Lower lobe of right lung (tissue), 2 donors: ENCODE measurements around the gene SULT1A2. TPM values are rescaled to one million over a fixed set of nuclear protein-coding genes. Genes with fewer than 3 reads are reported as not detected.
A peak's percentile ranks its signal among the peaks of the same experiment; 100 is the strongest.
"Not testable (repeated sequence)": the region's sequence is repeated elsewhere in the genome, so short reads cannot be mapped to it uniquely, and the experiment has no call there.

ENCODE experiments used
- ATAC-seq, 2 donors: fragments of 200-7000 bp; cut with Tn5 transposase; one replicate each; pipeline ENCODE4 v1.9.1; 2020 to 2022; ENCODE audit warnings: mild to moderate bottlenecking in 2 of 2, moderate library complexity in 2 of 2
- DNase-seq: peaks from one replicate; pipeline ENCODE4 v3.0.0-alpha.2; 2020
- H3K27ac ChIP-seq: fragments of 200-600 bp; one replicate; pipeline ENCODE4 v1.8.0; 2022
- H3K27me3 ChIP-seq: fragments of 200-600 bp; one replicate; pipeline ENCODE4 v1.8.0; 2022; ENCODE audit warnings: low read depth
- H3K36me3 ChIP-seq: fragments of 200-600 bp; one replicate; pipeline ENCODE4 v1.8.0; 2022; ENCODE audit warnings: mild to moderate bottlenecking
- H3K4me1 ChIP-seq: fragments of 200-600 bp; one replicate; pipeline ENCODE4 v1.8.0; 2022
- H3K4me3 ChIP-seq: fragments of 200-600 bp; one replicate; pipeline ENCODE4 v1.8.0; 2022; ENCODE audit warnings: mild to moderate bottlenecking
- H3K9me3 ChIP-seq: fragments of 200-600 bp; one replicate; pipeline ENCODE4 v1.8.0; 2022
- CTCF ChIP-seq: fragments of 200-600 bp; IDR thresholded peaks from one replicate; pipeline ENCODE4 v1.8.0; 2022; ENCODE audit warnings: antibody characterized with exemption, mild to moderate bottlenecking
- intact Hi-C: fragments of 100-400 bp; cut with DNase I; formaldehyde crosslinking; loops from one replicate; pipeline ENCODE4 v1.11.0; 2022
- total RNA-seq: library from RNA; stranded (reverse); fragmentation: NEBNext Ultra II Directional; extraction: Animal tissue kit (Norgen Biotek cat#: 25700); gene quantifications from one replicate; pipeline ENCODE4 v1.2.1, GENCODE V29; 2021
- donor health status: DM: no; HTN: yes; CAD: no; lungs with severe emphysema.

Gene SULT1A2
- total RNA-seq, 1 donor from 2014 or later = 10.3 TPM

DNA sequence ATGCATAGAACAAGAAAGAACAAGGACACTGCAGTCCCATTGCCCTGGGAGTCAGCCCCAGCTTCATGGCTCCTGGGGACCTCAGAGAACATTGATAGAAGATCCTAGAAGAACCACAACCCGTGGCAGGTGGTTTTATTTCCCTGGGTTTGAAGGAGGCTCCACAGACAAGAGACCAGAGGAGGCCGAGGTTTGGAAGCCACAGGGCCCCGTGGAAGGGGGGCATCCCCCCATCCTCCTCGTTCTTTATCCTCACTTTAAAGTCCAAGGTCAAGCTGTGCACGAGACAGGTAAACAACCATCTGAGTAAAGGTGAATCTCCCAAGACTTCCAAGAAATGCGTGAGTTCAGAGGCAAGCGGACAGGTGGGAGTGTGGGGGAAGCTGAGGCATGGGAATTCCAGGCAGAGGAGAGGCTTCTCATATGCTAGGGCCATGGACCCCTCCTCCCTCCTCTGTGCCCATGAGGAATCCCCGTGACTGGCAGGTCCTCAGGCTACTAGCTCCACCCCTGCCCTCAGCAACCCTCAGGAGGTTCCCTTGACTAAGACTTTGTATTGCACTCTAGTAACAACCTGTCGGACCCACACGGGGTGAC is 13.8 kb upstream of the SULT1A2 start:
- ATAC-seq = no peak
- Histone ChIP-seq H3K4me3 (peak overlapping the region; percentile 53), H3K36me3 (no peaks in the 10 kb centered on the region), H3K9me3 (no peaks in the 10 kb centered on the region), H3K4me1 (peaks cover 31% of the 10 kb centered on the region), H3K27me3 (no peaks in the 10 kb centered on the region), H3K27ac (peak overlapping the region; percentile 78)
- intact Hi-C loops = no loop called here
- no peak for TF ChIP-seq CTCF
- DNase-seq = peak; percentile 31

GRCh38 chr16:28609631-28610594 is 13.1 kb upstream of the SULT1A2 start, which contains the start of gene SULT1A1:
SULT1A1 (minus strand) TSS chr16:28610044; CDS start chr16:28608855, 1,189 bp downstream.
- TF ChIP-seq CTCF = no peak
- DNase-seq = peak; percentile 90
- Histone ChIP-seq H3K27me3 (no peaks in the 10 kb centered on the region), H3K36me3 (peaks cover 4% of the 10 kb centered on the region), H3K4me1 (peaks cover 31% of the 10 kb centered on the region), H3K9me3 (no peaks in the 10 kb centered on the region), H3K27ac (peak within 1 kb of the TSS; percentile 78), H3K4me3 (peak within 1 kb of the TSS; percentile 53)
- intact Hi-C loops = no loop called here
- ATAC-seq = peak; percentile 84 to 88

GRCh38 chr16:28608867-28609596 is 12.2 kb upstream of the SULT1A2 start:
- ATAC-seq = peak; percentile 1 to 10
- Histone ChIP-seq H3K27ac (peak overlapping the region; percentile 78), H3K4me1 (peaks cover 31% of the 10 kb centered on the region), H3K4me3 (peak overlapping the region; percentile 53)
- H3K27me3 ChIP-seq, intact Hi-C loops, H3K36me3 ChIP-seq, H3K9me3 ChIP-seq: not testable (repeated sequence)
- peak; percentile 46 for DNase-seq

DNA sequence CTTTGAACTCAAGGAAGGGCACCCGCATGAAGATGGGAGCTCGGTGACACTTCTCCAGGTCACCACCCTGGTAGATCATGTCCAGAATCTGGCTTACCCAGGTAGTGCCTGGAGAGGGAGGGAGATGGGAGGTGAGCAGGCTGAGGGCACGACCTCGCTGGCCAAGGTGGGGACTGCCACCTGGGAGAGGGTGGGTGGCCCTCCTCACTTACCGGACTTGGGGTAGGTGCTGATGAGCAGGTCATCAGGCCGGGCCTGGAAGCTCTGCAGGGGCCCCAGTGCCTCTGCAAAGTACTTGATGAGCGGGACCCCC is 11.6 kb upstream of the SULT1A2 start:
- intact Hi-C loops, H3K9me3 ChIP-seq, ATAC-seq, H3K36me3 ChIP-seq, H3K4me3 ChIP-seq, H3K27me3 ChIP-seq: not testable (repeated sequence)
- peak; percentile 16 for DNase-seq
- H3K27ac ChIP-seq = peak overlapping the region; percentile 31
- peaks cover 31% of the 10 kb centered on the region for H3K4me1 ChIP-seq

DNA sequence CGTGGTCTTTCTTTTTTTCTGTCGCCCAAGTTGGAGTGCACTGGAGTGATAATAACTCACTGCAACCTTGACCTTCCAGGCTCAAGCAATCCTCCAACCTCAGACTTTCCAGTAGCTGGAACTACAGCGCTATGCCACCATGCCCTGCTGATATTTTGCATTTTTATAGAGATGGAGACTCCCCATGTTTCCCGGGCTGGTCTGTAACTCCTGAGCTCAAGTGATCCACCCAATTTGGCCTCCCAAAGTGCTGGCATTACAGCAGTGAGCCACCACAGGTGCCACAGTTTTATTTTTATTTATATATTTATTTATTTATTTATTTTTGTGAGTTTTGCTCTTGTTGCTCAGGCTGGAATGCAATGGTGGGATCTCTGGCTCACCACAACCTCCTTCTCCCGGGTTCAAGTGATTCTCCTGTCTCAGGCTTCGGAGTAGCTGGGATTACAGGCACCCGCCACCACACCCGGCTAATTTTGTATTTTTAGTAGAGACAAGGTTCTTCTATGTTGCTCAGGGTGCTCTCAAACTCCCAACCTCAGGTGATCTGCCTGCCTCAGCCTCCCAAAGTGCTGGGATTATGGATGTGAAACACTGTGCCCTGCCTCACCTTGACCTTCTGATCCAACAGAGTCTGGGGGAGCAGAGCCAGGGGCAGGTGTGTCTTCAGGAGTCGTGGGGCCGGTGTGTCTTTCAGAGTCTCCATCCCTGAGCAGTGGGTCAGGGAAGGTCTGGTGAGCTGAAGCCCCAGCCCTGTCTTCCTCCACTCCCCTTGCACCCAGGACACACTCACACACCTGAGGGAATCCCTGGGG is 11.0 kb upstream of the SULT1A2 start:
- H3K27ac ChIP-seq, H3K4me3 ChIP-seq, H3K9me3 ChIP-seq, intact Hi-C loops, H3K36me3 ChIP-seq, H3K27me3 ChIP-seq, ATAC-seq: not testable (repeated sequence)
- peak; percentile 8 for DNase-seq
- H3K4me1 ChIP-seq = peaks cover 31% of the 10 kb centered on the region

GRCh38 chr16:28607116-28607623 is 10.3 kb upstream of the SULT1A2 start:
- TF ChIP-seq CTCF = no peak
- H3K4me1 ChIP-seq = peaks cover 31% of the 10 kb centered on the region
- peaks cover 4% of the 10 kb centered on the region for H3K36me3 ChIP-seq
- DNase-seq = peak; percentile 29
- ATAC-seq = no peak
- no peaks in the 10 kb centered on the region for H3K27me3 ChIP-seq
- H3K4me3 ChIP-seq = no peak overlapping the region
- intact Hi-C loops = no loop called here
- no peak overlapping the region for H3K27ac ChIP-seq
- H3K9me3 ChIP-seq = no peaks in the 10 kb centered on the region
